Left lobe of liver (tissue), 2 donors: ENCODE results near the gene SRC. TPM values are rescaled to one million over a fixed set of nuclear protein-coding genes. Genes with fewer than 3 reads are reported as not detected.

ENCODE experiments used
- ATAC-seq: fragments of 200-7000 bp; cut with Tn5 transposase; one replicate; pipeline ENCODE4 v1.9.1; 2020; ENCODE audit warnings: mild to moderate bottlenecking, moderate library complexity
- DNase-seq: peaks from one replicate; pipeline ENCODE4 v3.0.0-alpha.2; 2020; ENCODE audit warnings: low spot score
- total RNA-seq: library from RNA; stranded (reverse); gene quantifications from one replicate; pipeline ENCODE4 v1.2.1, GENCODE V29; 2021
- donor health status: DM: no; HTN: no; CAD: no; lungs with moderate emphysema.
- donor health status: DM: no; HTN: yes; CAD: no.

Gene SRC
- total RNA-seq, 1 donor from 2014 or later = 9.6 TPM

DNA sequence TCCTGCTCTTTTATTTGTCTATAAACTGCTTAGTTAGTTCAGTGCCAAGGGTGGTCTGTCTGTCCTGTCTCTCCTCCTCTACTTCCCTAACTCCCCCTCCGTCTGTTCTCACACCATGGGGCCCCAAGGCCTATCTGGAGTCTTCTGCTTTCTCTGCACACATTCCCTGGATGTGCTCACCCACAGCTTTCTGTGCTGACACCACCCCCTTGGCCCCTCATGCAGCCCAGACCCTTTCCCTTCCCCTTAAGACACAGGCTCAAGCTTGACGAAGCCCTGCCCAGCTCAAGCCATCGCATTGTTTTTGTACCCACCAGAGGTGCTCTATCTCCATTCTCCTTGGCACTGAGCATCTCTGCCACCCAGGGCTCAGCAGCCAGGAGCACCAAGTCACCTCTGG lies 97.0 kb downstream of the SRC start:
- DNase-seq (no peak), ATAC-seq (no peak)

DNA sequence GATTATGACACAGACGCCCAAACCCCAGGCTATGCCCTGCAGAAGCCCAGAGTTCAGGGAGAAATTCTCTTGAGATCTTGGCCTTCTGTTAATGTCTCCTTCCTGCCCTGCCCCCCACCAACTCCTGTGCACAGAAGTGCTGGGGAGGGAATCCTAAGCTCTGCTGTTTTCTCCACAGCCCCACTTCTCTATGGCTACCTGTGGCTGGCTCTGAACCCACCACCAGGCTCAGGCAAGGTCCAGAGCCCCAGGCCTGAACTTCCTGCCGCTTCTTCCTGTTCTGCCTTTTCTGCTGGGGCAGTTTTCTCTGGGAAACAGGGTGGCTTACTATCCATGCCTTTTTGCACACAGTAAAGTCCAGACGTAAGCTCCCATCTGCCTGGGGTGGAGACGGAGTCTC lies 97.7 kb downstream of the SRC start:
- DNase-seq (no peak), ATAC-seq (no peak)

DNA sequence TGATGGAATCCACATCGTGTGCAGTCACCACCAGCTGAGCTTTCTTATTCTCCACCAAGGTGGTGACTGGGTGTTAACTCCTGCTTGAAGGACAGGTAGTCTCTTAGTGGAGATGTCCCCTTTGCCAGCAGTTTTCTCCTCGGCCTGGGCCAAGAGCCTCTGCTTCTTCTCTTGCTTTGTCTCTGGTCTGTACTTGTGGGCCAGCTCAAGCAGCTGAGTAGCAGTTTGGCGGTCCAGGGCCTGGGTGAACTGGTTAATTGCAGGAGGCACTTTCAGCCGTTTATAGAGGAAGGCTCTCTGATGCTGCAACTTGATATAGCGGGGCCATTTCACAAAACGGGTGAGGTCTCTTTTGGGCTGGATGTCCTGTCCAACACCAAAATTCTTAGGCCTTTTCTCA lies 99.1 kb downstream of the SRC start:
- DNase-seq (no peak), ATAC-seq (no peak)

DNA sequence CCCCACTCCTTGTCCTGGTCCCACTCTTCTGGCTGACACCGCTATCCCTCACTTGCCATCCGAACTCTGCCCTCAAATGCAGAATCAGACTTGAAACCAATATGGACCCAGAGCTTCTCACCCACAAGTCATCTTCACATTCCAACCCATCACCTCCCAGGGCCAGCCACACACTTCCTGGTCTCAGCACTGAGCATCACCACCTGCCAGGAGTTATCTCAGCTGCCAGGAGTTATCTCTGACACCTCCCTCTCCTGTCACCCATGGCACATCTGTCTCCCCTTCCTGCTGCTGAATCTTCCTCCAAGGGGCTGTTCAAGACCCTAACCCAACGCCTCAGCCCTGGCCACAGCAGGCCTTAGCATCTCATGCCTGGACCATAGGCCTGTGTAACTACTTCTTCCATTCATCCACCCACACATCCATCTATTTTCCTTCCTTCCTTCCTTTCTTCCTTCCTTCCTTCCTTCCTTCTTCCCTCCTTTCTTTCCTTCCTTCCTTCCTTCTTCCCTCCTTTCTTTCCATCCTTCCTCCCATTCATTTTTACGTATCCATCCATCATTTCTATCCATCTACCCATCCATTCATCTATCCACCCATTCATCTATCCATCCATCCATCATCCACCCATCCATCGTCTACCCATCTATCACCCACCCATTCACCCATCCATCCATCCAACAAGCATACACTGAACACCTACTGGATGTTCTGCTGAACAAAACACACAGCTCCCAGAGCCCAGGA lies 100.5 kb downstream of the SRC start:
- ATAC-seq = no peak

DNA sequence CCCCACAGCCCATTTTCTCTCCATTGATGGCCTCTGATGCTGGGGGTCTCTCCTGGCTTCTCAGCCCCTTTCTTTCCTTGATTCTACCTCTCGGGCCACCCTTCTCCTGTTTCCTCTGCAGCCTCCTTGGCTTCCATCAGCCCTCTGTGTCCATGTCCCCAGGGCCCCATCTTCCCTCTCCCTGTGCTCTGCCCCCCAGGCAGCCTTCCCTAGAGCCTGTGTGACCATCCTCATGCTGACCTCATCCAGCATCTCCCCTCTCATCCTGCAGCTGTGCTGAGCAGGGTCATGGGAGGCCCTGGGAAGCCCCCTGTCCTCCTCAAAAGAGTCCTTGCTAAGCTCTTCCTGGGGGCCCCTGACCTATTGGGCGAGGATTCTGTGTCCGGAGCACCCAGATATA lies 101.7 kb downstream of the SRC start:
- ATAC-seq (no peak), DNase-seq (no peak)

More for the DNA sequence above, 100.5 kb downstream of the SRC start:
- no peak for DNase-seq

DNA sequence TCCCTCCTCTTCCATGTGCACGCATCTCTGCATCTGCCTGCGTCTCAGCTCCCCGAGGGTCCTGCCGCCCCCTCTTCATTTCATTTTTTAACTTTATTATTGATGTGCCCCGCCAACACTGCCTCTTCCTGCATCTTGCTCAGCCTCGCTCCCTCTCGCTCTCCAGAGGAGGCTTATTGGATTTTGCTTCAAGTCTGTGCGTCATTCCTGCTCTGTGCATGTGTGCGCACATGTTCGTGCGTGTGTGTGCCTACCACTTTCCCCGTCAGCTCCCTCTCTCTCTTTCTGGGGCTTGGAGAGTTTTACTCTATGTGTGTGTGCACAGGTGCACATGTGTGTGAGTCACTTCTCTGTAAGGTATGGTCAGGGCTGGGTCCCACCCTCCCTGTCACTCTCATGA lies 103.3 kb downstream of the SRC start:
- ATAC-seq (no peak), DNase-seq (no peak)

DNA sequence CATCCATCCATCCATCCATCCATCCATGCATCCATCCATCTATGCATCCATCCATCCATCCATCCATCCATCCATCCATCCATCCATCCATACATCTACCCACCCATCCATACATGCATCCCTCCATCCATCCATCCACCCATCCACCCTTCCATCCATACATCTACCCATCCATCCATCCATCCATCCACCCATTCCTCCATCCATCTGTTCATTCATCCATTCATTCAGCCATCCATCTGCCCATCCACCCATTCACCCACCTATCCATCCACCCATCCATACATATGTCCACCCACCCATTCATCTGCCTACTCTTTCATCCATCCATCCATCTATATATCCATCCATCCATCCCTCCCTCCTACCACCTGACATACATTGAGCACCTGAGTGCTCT lies 104.4 kb downstream of the SRC start:
- no peak for DNase-seq
- no peak for ATAC-seq

DNA sequence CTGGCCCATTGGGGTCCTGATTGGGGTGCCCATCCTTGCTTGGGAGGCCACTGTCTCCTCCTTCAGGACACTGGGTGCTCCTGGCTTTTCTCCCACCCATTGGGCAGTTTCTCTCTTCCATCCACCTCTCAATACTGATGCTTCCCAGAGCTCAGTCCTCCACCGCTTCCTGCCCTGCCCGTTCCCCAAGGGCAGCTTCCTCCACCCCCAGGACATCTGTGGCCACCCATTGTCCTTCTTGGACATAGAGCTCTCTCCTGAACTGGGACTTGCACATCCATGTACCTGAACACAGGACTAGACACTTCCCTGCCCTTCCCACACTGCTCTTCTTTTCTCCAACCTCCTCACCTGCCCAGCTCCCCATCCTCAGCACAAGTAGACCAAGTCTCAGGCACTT lies 105.7 kb downstream of the SRC start:
- ATAC-seq (no peak), DNase-seq (no peak)

DNA sequence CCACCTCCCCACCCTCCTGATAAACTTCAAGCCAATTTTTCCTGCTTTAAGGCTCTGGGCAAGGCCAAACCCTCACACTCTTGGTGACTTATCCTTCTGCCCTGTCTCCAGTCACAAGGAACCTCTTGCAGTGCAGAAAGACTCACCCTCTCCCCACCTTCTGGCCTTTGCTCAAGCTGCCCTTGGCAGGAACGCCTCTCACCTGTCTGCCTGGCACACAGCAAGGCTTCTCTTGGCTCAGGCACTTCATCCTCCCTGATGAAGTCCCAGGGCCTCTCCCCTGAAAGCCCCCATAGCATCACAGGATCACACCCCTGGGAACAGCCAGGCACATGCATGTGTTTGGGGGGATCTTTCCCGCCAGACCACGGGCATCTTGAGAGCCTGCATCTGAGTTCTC lies 106.3 kb downstream of the SRC start:
- ATAC-seq = no peak
- no peak for DNase-seq

DNA sequence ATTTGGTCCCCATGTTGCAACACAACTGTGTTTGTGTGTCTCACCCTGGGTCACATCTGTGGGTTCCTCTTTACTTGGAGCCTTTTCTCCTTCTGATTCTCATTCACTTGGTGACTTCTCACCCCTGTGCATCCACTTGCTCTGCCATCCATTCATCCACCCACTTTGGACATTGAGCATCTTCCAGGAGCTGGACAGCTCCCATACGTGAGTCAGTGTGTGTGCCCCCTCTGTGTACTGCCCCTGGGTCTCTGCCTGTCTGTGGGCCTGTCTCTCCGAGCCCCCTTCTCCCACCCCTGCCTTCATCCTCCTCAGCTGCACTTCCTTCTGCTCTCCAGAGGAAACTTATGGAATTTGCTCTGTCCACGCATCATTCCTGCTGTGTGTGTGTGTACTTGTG lies 107.3 kb downstream of the SRC start:
- DNase-seq = no peak
- no peak for ATAC-seq

DNA sequence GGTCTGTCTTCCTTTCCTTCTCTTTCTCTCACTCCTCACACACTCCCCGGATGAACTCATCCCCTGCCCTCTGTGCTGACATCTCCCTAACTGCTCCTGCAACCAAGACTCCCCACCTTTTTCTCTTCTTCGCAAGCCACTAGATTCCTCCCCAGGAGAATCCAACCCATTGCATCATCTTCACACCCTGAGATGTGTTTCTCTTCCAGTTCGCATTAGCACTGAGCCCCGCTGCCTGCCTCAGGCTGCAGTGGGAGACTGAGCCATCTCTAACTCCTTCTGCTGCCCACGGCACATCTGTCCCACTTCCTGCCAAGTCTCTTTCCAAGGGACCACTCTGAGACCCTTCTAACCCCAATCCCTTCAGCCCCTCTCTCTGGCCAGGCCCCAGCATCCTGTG lies 107.9 kb downstream of the SRC start:
- ATAC-seq (no peak), DNase-seq (no peak)

DNA sequence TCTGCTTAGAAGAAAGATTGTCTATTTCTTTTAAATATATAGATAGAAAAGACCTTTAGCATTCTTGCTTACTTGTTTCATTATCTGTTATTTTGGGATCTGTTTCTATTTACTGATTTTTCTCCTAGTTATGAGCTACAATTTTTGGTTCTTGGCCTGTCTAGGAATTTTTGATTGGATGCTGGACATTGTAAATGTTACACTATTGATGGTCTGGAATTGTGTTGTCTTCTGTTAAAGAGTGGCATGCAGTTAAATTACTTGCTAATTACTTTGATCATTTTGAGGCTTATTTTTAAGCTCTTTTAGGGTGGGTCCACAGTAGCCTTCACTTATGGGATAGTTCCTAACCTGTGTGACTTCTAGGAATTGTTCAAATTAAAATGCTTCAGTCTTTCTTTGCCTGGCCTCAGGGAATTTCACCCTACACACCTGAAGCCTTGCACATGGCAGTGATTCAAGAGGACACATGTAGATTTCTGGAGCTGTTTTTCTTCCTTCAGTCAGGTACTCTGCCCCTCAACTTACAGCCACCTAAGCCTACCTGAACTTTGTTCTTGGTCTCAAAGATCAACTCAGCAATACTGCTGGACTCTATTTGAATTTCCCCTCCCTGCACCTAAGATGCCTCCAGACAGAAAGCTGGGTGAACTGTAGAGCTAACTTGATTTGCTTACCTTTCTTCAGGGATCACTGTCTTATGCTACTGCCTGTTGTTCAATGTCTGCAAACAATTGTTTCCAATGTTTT lies 108.9 kb downstream of the SRC start:
- DNase-seq = no peak
- ATAC-seq = no peak

Other genes with a start within 250 kb of the SRC start
- 128 TPM for gene RPN2, start 166.8 kb upstream of the SRC start, total RNA-seq
- 4.7 TPM for gene MROH8, start 166.6 kb upstream of the SRC start, total RNA-seq
- gene GHRH, start 84.3 kb upstream of the SRC start, total RNA-seq = not detected
- 12.3 TPM for gene MANBAL, start 56.5 kb upstream of the SRC start, total RNA-seq
- gene NNAT, start 175.1 kb downstream of the SRC start, total RNA-seq = 0.15 TPM
- gene BLCAP, start 181.7 kb downstream of the SRC start, total RNA-seq = 70.4 TPM